ENCODE results near the gene RPAP3.

The RPAP3 gene

DNA sequence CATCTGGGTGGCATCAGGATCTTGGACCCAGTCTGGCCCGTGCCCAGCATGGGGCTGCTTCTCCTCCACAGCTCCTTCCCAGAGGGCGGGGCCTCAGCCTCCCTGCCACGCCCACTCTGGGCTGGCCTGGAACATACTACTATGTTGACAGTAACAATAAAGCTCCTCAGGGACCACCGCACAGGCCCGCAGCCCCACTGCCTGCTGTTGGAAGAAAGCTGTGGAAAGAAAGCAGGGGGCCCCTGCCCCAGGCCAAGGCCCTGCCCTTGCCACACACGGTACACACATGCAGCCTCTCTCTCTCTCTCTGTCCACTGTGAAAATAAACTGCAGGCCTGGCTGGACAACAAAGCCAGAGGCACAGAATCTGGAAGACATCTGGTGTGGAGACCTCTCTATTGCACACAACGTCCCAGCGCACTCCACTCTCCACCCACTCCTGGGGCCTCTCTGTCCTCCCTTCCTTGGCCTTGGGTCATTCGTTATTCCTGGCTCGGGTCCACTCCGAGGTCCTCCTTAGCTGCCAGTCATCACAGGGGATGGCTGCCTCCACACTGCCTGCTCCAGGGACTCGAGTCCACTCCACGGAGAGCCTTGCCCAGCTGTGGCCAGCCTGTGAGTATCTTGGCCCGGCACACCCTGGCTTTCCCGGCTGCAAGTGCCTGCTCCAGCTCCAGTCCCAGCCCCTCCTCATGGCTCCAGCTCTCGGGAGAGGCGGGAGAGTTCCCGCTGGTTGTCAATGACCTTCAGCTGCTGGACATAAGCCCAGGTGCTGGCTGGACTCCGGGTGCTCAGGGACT is 31.2 kb upstream of the RPAP3 start:
- H3K9me3 ChIP-seq (ENCODE audit: severe bottlenecking) = no peaks in the 10 kb centered on the region
- DNase-seq = no peak
- H3K4me3 ChIP-seq (ENCODE audit: low read depth, low read length) = no peak overlapping the region
- TF ChIP-seq, protein P1, sequence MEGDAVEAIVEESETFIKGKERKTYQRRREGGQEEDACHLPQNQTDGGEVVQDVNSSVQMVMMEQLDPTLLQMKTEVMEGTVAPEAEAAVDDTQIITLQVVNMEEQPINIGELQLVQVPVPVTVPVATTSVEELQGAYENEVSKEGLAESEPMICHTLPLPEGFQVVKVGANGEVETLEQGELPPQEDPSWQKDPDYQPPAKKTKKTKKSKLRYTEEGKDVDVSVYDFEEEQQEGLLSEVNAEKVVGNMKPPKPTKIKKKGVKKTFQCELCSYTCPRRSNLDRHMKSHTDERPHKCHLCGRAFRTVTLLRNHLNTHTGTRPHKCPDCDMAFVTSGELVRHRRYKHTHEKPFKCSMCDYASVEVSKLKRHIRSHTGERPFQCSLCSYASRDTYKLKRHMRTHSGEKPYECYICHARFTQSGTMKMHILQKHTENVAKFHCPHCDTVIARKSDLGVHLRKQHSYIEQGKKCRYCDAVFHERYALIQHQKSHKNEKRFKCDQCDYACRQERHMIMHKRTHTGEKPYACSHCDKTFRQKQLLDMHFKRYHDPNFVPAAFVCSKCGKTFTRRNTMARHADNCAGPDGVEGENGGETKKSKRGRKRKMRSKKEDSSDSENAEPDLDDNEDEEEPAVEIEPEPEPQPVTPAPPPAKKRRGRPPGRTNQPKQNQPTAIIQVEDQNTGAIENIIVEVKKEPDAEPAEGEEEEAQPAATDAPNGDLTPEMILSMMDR (IDR thresholded peaks at IDR 0.05; ENCODE audit: low read depth, low read length) = no peak
- no peak overlapping the region for H3K27ac ChIP-seq
- H3K36me3 ChIP-seq = no peaks in the 10 kb centered on the region
- H3K27me3 ChIP-seq (ENCODE audit: insufficient read depth, low read depth, severe bottlenecking) = no peaks in the 10 kb centered on the region

DNA sequence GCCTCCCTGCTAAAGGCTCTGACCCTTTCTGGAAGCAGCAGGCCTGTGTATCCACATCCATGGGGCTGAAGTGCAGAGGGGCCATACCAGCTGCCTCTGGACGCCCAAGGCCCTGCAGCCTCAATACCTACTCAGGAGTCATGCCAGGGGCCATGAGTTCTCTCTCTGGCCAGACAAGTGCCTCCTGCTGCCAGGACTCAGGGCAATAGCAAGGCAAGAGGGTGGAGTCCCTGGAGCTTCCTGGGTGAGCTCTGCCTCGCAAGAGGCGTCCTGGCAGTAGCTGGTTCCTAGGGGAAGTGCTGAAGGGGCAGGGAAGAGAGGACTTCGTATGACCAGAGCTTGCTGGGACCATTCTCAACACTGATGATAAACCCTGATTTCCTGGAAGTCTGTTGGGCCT is 30.4 kb upstream of the RPAP3 start:
- Histone ChIP-seq H3K9me3 (ENCODE audit: severe bottlenecking) (no peaks in the 10 kb centered on the region), H3K4me3 (ENCODE audit: low read depth, low read length) (no peak overlapping the region), H3K36me3 (no peaks in the 10 kb centered on the region), H3K27ac (no peak overlapping the region), H3K27me3 (ENCODE audit: insufficient read depth, low read depth, severe bottlenecking) (no peaks in the 10 kb centered on the region)
- TF ChIP-seq, protein P1 (IDR thresholded peaks at IDR 0.05; ENCODE audit: low read depth, low read length) = no peak
- no peak for DNase-seq

DNA sequence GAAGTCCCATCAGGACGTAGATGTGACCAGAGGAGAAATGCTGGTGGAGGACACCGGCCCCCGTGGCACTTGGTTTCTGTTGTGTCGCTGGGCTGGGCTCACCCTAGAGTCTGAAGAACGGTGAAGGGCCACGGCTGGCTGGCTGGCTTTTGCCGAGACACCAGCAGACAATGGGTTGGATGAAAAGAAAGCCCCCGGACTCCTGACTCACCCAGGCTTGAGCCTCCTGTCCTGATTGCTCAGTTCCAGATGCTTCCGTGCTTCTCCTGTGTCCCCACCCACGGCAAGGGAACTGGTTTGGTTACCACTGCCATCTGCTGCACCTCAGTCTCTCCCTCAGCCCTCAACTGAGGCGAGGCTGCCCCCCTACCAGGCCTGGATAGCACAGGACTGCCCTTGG is 29.8 kb upstream of the RPAP3 start:
- no peaks in the 10 kb centered on the region for H3K9me3 ChIP-seq (ENCODE audit: severe bottlenecking)
- no peaks in the 10 kb centered on the region for H3K27me3 ChIP-seq (ENCODE audit: insufficient read depth, low read depth, severe bottlenecking)
- no peak overlapping the region for H3K4me3 ChIP-seq (ENCODE audit: low read depth, low read length)
- DNase-seq = no peak
- TF ChIP-seq, protein P1 (IDR thresholded peaks at IDR 0.05; ENCODE audit: low read depth, low read length) = no peak
- no peak overlapping the region; the same call in 1 of the 2 replicates for H3K27ac ChIP-seq
- no peaks in the 10 kb centered on the region for H3K36me3 ChIP-seq

DNA sequence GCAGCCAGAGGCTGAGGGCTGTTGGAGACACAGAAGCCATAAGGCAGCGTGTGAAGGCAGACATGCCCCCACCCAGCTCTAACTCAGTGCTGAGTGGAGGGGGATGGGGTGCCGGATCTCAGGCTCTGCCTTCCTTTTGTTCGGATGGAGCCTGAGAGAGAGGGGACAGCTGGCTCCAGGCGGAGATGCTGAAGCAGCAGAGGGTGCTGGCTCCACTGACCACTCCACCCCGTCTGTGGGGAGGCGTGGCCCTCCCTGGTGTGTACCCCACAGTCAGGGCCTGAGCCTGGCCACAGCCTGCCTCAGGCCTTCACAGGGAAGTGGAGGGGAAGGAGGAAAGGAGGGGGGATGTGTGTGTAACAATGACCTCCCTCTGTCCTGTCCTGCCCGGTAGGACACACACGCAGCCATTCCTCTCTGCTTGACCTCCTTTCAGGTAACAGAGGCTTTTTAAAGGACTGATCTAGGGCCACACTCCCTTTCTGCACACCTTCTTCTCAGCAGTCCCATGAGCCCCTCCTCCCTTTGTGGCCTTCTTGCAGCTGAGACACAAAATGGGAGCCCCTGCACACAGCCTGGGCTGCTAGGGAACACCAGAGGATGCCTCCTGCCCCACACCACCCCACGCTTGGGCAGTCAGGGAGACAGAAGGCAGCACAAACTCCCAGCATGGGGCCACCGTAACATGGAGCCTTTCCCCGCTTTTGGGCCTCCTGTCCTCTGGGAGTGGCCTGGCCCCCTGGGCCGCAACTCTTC is 29.1 kb upstream of the RPAP3 start:
- Histone ChIP-seq H3K27ac (peak overlapping the region; percentile 36), H3K9me3 (ENCODE audit: severe bottlenecking) (no peaks in the 10 kb centered on the region), H3K4me3 (ENCODE audit: low read depth, low read length) (no peak overlapping the region), H3K36me3 (no peaks in the 10 kb centered on the region), H3K27me3 (ENCODE audit: insufficient read depth, low read depth, severe bottlenecking) (no peaks in the 10 kb centered on the region)
- DNase-seq = peak; percentile 63
- TF ChIP-seq, protein P1 (IDR thresholded peaks at IDR 0.05; ENCODE audit: low read depth, low read length) = no peak

DNA sequence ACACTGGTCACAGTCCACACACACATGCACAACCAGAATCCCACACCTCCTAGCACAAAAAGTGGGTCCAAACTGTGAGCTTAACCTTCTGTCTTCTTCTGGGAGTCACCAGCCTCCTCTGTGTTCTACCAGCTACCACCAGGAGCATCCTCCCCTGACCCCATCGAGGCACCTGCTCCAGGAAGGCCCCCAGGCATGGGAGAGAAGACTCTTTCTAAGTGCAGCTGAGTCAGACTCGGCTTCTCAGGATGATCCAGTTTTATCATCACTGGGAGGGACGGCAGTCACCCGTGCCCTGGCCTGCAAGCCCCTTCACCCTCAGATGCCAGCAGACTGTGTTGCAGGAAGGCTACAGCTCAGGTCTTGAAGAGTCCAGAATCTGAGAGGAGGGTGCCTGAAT is 27.3 kb upstream of the RPAP3 start:
- Histone ChIP-seq H3K36me3 (no peaks in the 10 kb centered on the region), H3K27ac (no peak overlapping the region), H3K27me3 (ENCODE audit: insufficient read depth, low read depth, severe bottlenecking) (no peaks in the 10 kb centered on the region), H3K4me3 (ENCODE audit: low read depth, low read length) (no peak overlapping the region), H3K9me3 (ENCODE audit: severe bottlenecking) (no peaks in the 10 kb centered on the region)
- TF ChIP-seq, protein P1 (IDR thresholded peaks at IDR 0.05; ENCODE audit: low read depth, low read length) = no peak
- no peak for DNase-seq

Data from WERI-Rb-1 (cell line).